HG02763 (cell line): Measurements from ENCODE around the gene ANKRD23.

Source experiments
- ATAC-seq: cut with Tn5 transposase; IDR thresholded peaks from one replicate; pipeline ENCODE4 v1.9.1; 2021; ENCODE audit warnings: mild to moderate bottlenecking, moderate library complexity; ENCODE audit not compliant: unreplicated experiment

The ANKRD23 gene

GRCh38 chr2:96877631-96878092 is 33.8 kb upstream of the ANKRD23 start:
- no peak for ATAC-seq

- no peak for ATAC-seq
These were observed 33.2 kb upstream of the ANKRD23 start for GRCh38 chr2:96877042-96877451.

GRCh38 chr2:96876269-96877041 is 32.6 kb upstream of the ANKRD23 start:
- ATAC-seq, result no peak

GRCh38 chr2:96875498-96876268 is 31.9 kb upstream of the ANKRD23 start:
- no peak for ATAC-seq

DNA sequence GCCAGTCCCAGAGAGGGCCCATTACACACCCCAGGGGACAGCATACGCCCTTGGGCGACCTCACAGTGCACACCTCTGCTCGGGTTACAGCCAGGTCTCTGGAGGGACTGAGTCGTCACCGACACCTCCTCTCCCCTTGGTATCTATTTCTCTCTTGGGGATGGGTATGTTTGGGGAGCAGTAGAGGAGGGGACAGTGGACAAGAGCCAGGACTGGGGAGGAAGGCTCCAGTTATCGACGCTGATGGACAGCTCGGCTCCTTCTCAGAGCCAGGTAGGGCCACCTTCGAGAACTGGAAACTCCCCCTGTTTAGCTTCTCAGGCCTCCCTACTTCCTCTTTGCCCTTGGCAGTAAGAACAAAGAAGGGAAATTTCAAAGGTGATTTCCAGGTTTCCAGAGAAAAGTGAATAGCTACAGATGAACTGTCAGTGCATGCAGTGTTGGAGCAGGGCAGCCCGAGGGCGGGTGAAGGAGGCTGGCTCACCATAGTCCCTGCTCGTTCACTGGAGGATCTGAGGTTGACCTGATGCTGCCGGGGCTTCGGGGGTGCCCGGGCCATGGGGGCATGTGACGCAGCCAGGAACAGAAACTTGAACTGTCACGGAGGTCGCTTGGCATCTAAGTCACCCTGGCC is 30.5 kb upstream of the ANKRD23 start:
- ATAC-seq, result peak; percentile 35

- ATAC-seq, result no peak
These were observed 29.9 kb upstream of the ANKRD23 start for GRCh38 chr2:96873651-96874096.

- no peak for ATAC-seq
These were observed 28.9 kb upstream of the ANKRD23 start for GRCh38 chr2:96872591-96873349.

GRCh38 chr2:96870626-96871255 is 26.9 kb upstream of the ANKRD23 start:
- no peak for ATAC-seq

GRCh38 chr2:96869822-96870625 is 26.2 kb upstream of the ANKRD23 start, which contains the start of gene SEMA4C:
SEMA4C (minus strand) TSS chr2:96870080; CDS start chr2:96867886, 2,194 bp downstream.
- no peak for ATAC-seq

GRCh38 chr2:96869281-96869821 is 25.5 kb upstream of the ANKRD23 start:
- ATAC-seq, result peak; percentile 4

- peak; percentile 42 for ATAC-seq
These were observed 24.9 kb upstream of the ANKRD23 start for GRCh38 chr2:96868555-96869280.

DNA sequence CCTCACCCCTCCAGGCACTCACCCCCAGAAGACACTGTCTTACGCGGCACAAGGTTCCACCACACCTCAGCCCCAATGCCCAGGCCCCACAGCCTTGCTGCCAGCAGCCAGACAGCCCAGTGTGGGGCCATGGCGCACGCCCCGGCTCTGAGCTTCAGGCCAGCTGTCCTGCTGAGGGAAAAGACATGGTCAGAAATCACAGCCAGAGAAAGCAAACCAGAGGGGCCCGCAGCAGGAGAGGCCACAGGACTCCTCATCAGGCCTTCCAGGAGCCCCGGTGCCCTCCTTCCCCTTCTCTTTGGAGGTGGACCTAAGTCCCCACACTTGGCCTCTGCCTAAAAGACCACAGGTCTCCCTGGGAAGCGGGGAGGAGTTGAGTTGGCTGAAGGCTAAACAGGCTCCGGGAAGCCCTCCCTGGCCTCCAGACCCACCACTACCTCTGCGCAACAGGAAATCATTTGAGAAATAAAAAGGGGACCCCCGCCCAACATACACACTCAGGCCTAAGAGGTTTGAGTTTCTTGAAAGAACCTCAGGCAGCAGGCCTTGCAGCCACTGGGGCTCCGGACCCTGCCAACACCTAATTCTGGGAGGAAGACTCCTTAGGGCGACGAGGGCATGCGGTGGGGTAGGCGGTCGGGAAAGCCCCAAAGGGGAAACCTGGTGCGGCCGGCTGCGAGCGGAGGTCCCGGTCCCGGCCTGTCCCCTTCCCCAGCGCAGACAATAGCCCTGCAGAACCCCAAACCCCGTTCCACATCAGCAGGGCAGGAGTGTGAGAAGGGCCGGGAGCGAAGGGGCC is 24.1 kb upstream of the ANKRD23 start:
- peak; percentile 14 for ATAC-seq

- ATAC-seq, result no peak
These were observed 23.4 kb upstream of the ANKRD23 start for GRCh38 chr2:96866986-96867755.

GRCh38 chr2:96866586-96866985 is 22.8 kb upstream of the ANKRD23 start:
- ATAC-seq, result no peak

- ATAC-seq, result no peak
These were observed 22.3 kb upstream of the ANKRD23 start for GRCh38 chr2:96866149-96866548.

DNA sequence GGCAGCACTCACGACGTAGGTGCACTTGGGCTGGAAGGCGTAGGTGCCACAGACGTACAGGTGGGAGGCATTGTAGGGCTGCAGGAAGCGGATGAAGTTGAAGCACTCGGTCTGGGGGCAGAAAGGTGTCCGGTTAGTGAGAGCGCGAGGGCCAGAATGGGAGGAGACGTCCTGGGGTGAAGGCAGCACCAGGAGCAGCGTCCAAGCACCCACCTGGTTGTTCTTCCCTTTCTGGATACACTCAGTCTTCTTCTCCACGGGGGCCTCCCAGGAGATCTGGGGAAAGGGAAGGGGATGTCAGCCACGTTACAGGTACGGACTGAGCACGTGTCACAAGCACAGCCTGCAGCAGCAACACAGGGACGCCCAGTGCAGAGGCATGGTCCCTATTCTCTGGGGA is 21.8 kb upstream of the ANKRD23 start:
- no peak for ATAC-seq
